Uterus (tissue), 4 donors: ENCODE measurements around the gene COL5A2. TPM values are rescaled to one million over a fixed set of nuclear protein-coding genes. Genes with fewer than 3 reads are reported as not detected.

Experiments used
- DNase-seq, 2 donors: peaks; one replicate each; pipeline ENCODE4 v3.0.0-alpha.2; 2019 to 2020
- H3K27ac ChIP-seq, 2 donors: fragments of 200-600 bp; sonication (generic); 1 replicate in 1 of 2; 2 replicates in 1 of 2; pipeline ENCODE4 v1.5.1; 2016 to 2018
- H3K27me3 ChIP-seq, 2 donors: fragments of 200-600 bp; sonication (generic); one replicate each; pipeline ENCODE4 v1.5.1; 2018 to 2019; ENCODE audit warnings: control low read depth in 1 of 2
- H3K36me3 ChIP-seq, 2 donors: fragments of 200-600 bp; sonication (generic); one replicate each; pipeline ENCODE4 v1.5.1; 2019; ENCODE audit warnings: control low read depth in 1 of 2
- H3K4me1 ChIP-seq, 2 donors: fragments of 200-600 bp; sonication (generic); one replicate each; pipeline ENCODE4 v1.5.1; 2018 to 2019; ENCODE audit warnings: control low read depth in 1 of 2
- H3K4me3 ChIP-seq, 2 donors: fragments of 200-600 bp; sonication (generic); 1 replicate in 1 of 2; 2 replicates in 1 of 2; pipeline ENCODE4 v1.5.1; 2018 to 2019; ENCODE audit warnings: mild to moderate bottlenecking in 1 of 2
- H3K9me3 ChIP-seq, 2 donors: fragments of 200-600 bp; sonication (generic); one replicate each; pipeline ENCODE4 v1.5.1; 2019; ENCODE audit warnings: control low read depth in 1 of 2
- CTCF ChIP-seq, 4 experiments: fragments of 200-600 bp in 2 of 4; fragments of 450-650 bp in 2 of 4; sonication (generic) in 2 of 4; IDR thresholded peaks; one replicate each; pipeline ENCODE4 v1.5.1; 2016 to 2019; ENCODE audit warnings: antibody characterized with exemption in 4 of 4, mild to moderate bottlenecking in 2 of 4, moderate library complexity in 1 of 4
- POLR2A ChIP-seq, 2 donors: fragments of 450-650 bp; IDR thresholded peaks; one replicate each; pipeline ENCODE4 v1.6.1; 2016; ENCODE audit warnings: antibody characterized with exemption in 2 of 2, mild to moderate bottlenecking in 1 of 2, moderate library complexity in 1 of 2
- intact Hi-C: fragments of 100-400 bp; cut with DNase I; formaldehyde crosslinking; loops from one replicate; pipeline ENCODE4 v1.15.1; 2023; ENCODE audit warnings: low total_unique reads
- total RNA-seq, 4 donors: library from RNA; depleted of rRNA in 3 of 4; stranded (reverse); fragments of >200 nt in 3 of 4; gene quantifications; one replicate each; pipeline versions ENCODE4 v1.1.0 to v1.2.4, GENCODE V29; 2014 to 2023
- donor health status: DM: yes; HTN: yes; CAD: no.

Gene COL5A2
- total RNA-seq, 4 donors from 2014 or later: 15.0 to 908 (median 33.3) TPM

- no peaks in the 10 kb centered on the region for H3K9me3 ChIP-seq
- no peak for DNase-seq
- intact Hi-C loops: no loop called here
- peaks cover 0 to 6% of the 10 kb centered on the region in 2 donors for H3K4me1 ChIP-seq
- peak overlapping the region; percentile 43 to 47 for H3K27ac ChIP-seq
- TF ChIP-seq POLR2A (IDR thresholded peaks at IDR 0.05) (no peak), CTCF (IDR thresholded peaks at IDR 0.05) (no peak)
- no peak overlapping the region for H3K4me3 ChIP-seq
- H3K36me3 ChIP-seq: no peaks in the 10 kb centered on the region
- H3K27me3 ChIP-seq: no peaks in the 10 kb centered on the region
These were observed 96.0 kb downstream of the COL5A2 start for GRCh38 chr2:189083606-189084005.

DNA sequence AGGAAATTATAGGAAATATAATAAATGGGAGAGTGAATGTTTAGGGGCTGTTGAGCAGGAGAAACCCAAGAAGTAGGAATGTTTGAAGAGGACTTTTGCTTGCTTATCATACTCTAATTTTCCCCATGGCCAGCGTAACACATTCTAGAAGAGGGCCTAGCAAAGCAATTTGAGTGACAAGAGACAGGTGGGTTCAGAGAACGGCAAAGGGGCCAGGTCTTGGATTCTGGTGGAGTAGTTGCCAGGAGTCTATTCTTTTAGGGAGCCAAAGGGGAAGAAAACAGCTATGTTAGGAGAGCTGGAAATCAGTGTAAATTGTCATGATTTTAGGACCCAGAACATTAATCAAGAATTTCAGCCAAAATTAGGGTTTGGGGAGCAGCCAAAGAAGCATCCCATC, 96.5 kb downstream of the COL5A2 start:
- H3K27ac ChIP-seq: peak overlapping the region; percentile 43 to 47
- TF ChIP-seq CTCF (IDR thresholded peaks at IDR 0.05) (no peak), POLR2A (IDR thresholded peaks at IDR 0.05) (no peak)
- intact Hi-C loops: no loop called here
- no peaks in the 10 kb centered on the region for H3K27me3 ChIP-seq
- H3K4me1 ChIP-seq: peaks cover 0 to 6% of the 10 kb centered on the region in 2 donors
- H3K36me3 ChIP-seq: no peaks in the 10 kb centered on the region
- DNase-seq: no peak
- H3K9me3 ChIP-seq: no peaks in the 10 kb centered on the region
- no peak overlapping the region for H3K4me3 ChIP-seq

- Histone ChIP-seq H3K27me3 (no peaks in the 10 kb centered on the region), H3K36me3 (no peaks in the 10 kb centered on the region), H3K9me3 (no peaks in the 10 kb centered on the region), H3K27ac (peak overlapping the region; percentile 43 to 47), H3K4me1 (peaks cover 0 to 6% of the 10 kb centered on the region in 2 donors), H3K4me3 (no peak overlapping the region)
- no peak for TF ChIP-seq POLR2A (IDR thresholded peaks at IDR 0.05)
- no peak for TF ChIP-seq CTCF (IDR thresholded peaks at IDR 0.05)
- peak in 1 of 2 donors; percentile 48 for DNase-seq
- intact Hi-C loops: no loop called here
These were observed 97.1 kb downstream of the COL5A2 start for GRCh38 chr2:189082376-189082975.

DNA sequence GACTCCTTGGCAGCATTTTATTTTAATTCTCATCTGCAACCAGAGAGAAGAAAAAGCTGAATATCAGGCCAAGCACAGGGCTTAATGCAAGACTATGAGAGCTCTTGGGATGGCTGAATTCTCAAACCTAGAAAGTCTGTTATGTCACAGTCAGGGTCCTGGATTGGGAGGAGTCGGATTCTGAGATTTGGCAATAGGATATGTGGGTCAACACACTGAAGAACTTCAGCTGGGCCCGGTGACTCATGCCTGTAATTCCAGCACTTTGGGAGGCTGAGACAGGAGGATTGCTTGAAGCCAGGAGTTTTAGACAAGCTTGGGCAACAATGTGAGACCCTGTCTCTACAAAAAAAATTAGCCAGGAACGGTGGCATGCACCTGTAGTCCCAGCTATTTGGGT, 103.0 kb downstream of the COL5A2 start:
- intact Hi-C loops: no loop called here
- no peak overlapping the region for H3K27ac ChIP-seq
- no peaks in the 10 kb centered on the region for H3K9me3 ChIP-seq

GRCh38 chr2:189076120-189076519, 103.4 kb downstream of the COL5A2 start:
- Histone ChIP-seq H3K27ac (no peak overlapping the region), H3K9me3 (no peaks in the 10 kb centered on the region), H3K4me3 (no peak overlapping the region), H3K4me1 (no peaks in the 10 kb centered on the region), H3K36me3 (no peaks in the 10 kb centered on the region), H3K27me3 (no peaks in the 10 kb centered on the region)
- no peak for DNase-seq
- no peak for TF ChIP-seq CTCF (IDR thresholded peaks at IDR 0.05)
- no peak for TF ChIP-seq POLR2A (IDR thresholded peaks at IDR 0.05)
- intact Hi-C loops: no loop called here

More for the DNA sequence above, 103.0 kb downstream of the COL5A2 start:
- no peak for DNase-seq
- Histone ChIP-seq H3K4me1 (no peaks in the 10 kb centered on the region), H3K4me3 (no peak overlapping the region), H3K27me3 (no peaks in the 10 kb centered on the region), H3K36me3 (no peaks in the 10 kb centered on the region)
- TF ChIP-seq CTCF (IDR thresholded peaks at IDR 0.05) (no peak), POLR2A (IDR thresholded peaks at IDR 0.05) (no peak)
